Fibroblast of lung (primary cell): ENCODE measurements around the gene TBL1Y. TPM values are rescaled to one million over a fixed set of nuclear protein-coding genes. Genes with fewer than 3 reads are reported as not detected.

Source experiments
- DNase-seq, 2 donors: peaks; one replicate each; pipeline versions ENCODE4 v3.0.0 to v3.0.0-alpha.2; 2010; ENCODE audit warnings: low read depth in 2 of 2
- H2AFZ ChIP-seq: 2 replicates; pipeline ENCODE4 v1.5.1; 2012; ENCODE audit warnings: low read length, control low read depth, inconsistent platforms
- H3K27ac ChIP-seq: 2 replicates; pipeline ENCODE4 v1.5.1; 2011; ENCODE audit warnings: low read length, control low read depth; ENCODE audit not compliant: insufficient read depth
- H3K27me3 ChIP-seq: 2 replicates; pipeline ENCODE4 v1.5.1; 2011; ENCODE audit warnings: mild to moderate bottlenecking, low read length; ENCODE audit not compliant: control insufficient read depth, insufficient read depth
- H3K36me3 ChIP-seq: 2 replicates; pipeline ENCODE4 v1.5.1; 2011; ENCODE audit warnings: low read length; ENCODE audit not compliant: control insufficient read depth, insufficient read depth
- H3K4me1 ChIP-seq: 2 replicates; pipeline ENCODE4 v1.5.1; 2011; ENCODE audit warnings: low read length; ENCODE audit not compliant: control insufficient read depth, insufficient read depth; ENCODE audit errors: extremely low read depth
- H3K4me2 ChIP-seq: 2 replicates; pipeline ENCODE4 v1.5.1; 2011; ENCODE audit warnings: low read length, control low read depth; ENCODE audit not compliant: insufficient read depth; ENCODE audit errors: extremely low read depth
- H3K4me3 ChIP-seq, 4 experiments: fragments of 200-600 bp in 1 of 4; sonication (generic) in 1 of 4; replicated peaks in 1 of 4; 2 replicates each; pipeline ENCODE4 v1.5.1; 2011 to 2016; ENCODE audit warnings: low read length in 4 of 4, low read depth in 3 of 4, mild to moderate bottlenecking in 3 of 4, control low read depth in 2 of 4, inconsistent platforms in 1 of 4, mixed read lengths in 1 of 4; ENCODE audit not compliant: insufficient read depth in 1 of 4; ENCODE audit errors: control extremely low read depth in 1 of 4
- H3K79me2 ChIP-seq: 2 replicates; pipeline ENCODE4 v1.5.1; 2012; ENCODE audit warnings: mild to moderate bottlenecking, low read length, inconsistent platforms; ENCODE audit not compliant: control insufficient read depth, insufficient read depth
- H3K9ac ChIP-seq: 2 replicates; pipeline ENCODE4 v1.5.1; 2011; ENCODE audit warnings: mild to moderate bottlenecking, low read length, control low read depth; ENCODE audit not compliant: insufficient read depth
- H3K9me3 ChIP-seq: 2 replicates; pipeline ENCODE4 v1.5.1; 2012; ENCODE audit warnings: low read depth, low read length; ENCODE audit not compliant: control insufficient read depth, insufficient read depth
- H4K20me1 ChIP-seq: 2 replicates; pipeline ENCODE4 v1.5.1; 2011; ENCODE audit warnings: low read length; ENCODE audit not compliant: control insufficient read depth, insufficient read depth; ENCODE audit errors: extremely low read depth
- CTCF ChIP-seq, 2 donors: IDR thresholded peaks in 1 of 2; conservative IDR thresholded peaks in 1 of 2; 1 replicate in 1 of 2; 2 replicates in 1 of 2; pipeline ENCODE4 v1.5.1; 2011 to 2012; ENCODE audit warnings: low read length in 2 of 2, control low read depth in 1 of 2, inconsistent platforms in 1 of 2, low read depth in 1 of 2, mild to moderate bottlenecking in 1 of 2
- EZH2 ChIP-seq: IDR thresholded peaks from 2 replicates; pipeline ENCODE4 v1.5.1; 2012; ENCODE audit warnings: low read length, control low read depth, mild to moderate bottlenecking; ENCODE audit errors: missing control alignments
- polyA plus RNA-seq, 2 donors: library from polyadenylated mRNA; depleted of rRNA in 1 of 2; stranded (reverse) in 1 of 2; unstranded in 1 of 2; fragments of >200 nt; gene quantifications; 2 replicates each; pipeline ENCODE4 v1.2.1, GENCODE V29; 2011 to 2012; ENCODE audit warnings: missing spikeins in 1 of 2
- total RNA-seq: library from RNA; depleted of rRNA; stranded (reverse); fragments of >200 nt; gene quantifications from 2 replicates; pipeline ENCODE4 v1.2.1, GENCODE V29; 2014

Gene TBL1Y
- total and polyA plus RNA-seq, 2 donors (not counting 1 experiment from before 2014, with no cell fraction given): not detected

- Histone ChIP-seq H3K27me3 (no peaks in the 10 kb centered on the region), H3K79me2 (no peaks in the 10 kb centered on the region), H3K9me3 (no peaks in the 10 kb centered on the region), H3K4me3 (no peak overlapping the region), H3K27ac (no peak overlapping the region), H3K4me1 (no peaks in the 10 kb centered on the region), H2AFZ (no peak overlapping the region), H3K4me2 (no peak overlapping the region), H3K9ac (no peak overlapping the region), H3K36me3 (no peaks in the 10 kb centered on the region), H4K20me1 (no peaks in the 10 kb centered on the region)
- no peak for DNase-seq
- no peak for TF ChIP-seq CTCF (conservative IDR thresholded peaks at IDR 0.05 in 1 of 2, IDR thresholded peaks at IDR 0.05 in 1 of 2; ENCODE audit: low read depth in 1 of 2, low read length in 2 of 2)
- TF ChIP-seq EZH2: no peak
Measured at GRCh38 chrY:6967736-6968135, 57.2 kb downstream of the TBL1Y start.

- Histone ChIP-seq H4K20me1 (no peaks in the 10 kb centered on the region), H3K4me1 (no peaks in the 10 kb centered on the region), H3K79me2 (no peaks in the 10 kb centered on the region), H3K4me3 (no peak overlapping the region), H3K9ac (no peak overlapping the region), H3K36me3 (no peaks in the 10 kb centered on the region), H3K27me3 (no peaks in the 10 kb centered on the region), H3K4me2 (no peak overlapping the region), H3K27ac (no peak overlapping the region), H3K9me3 (no peaks in the 10 kb centered on the region), H2AFZ (no peak overlapping the region)
- no peak for TF ChIP-seq EZH2
- TF ChIP-seq CTCF (conservative IDR thresholded peaks at IDR 0.05 in 1 of 2, IDR thresholded peaks at IDR 0.05 in 1 of 2; ENCODE audit: low read depth in 1 of 2, low read length in 2 of 2): no peak
- DNase-seq: no peak
Measured at GRCh38 chrY:6968191-6968590, 57.7 kb downstream of the TBL1Y start.

- Histone ChIP-seq H3K9me3 (no peaks in the 10 kb centered on the region), H3K4me1 (no peaks in the 10 kb centered on the region)
- TF ChIP-seq CTCF (conservative IDR thresholded peaks at IDR 0.05 in 1 of 2, IDR thresholded peaks at IDR 0.05 in 1 of 2; ENCODE audit: low read depth in 1 of 2, low read length in 2 of 2): no peak
- no peak for TF ChIP-seq EZH2
Measured at GRCh38 chrY:6972271-6972887, 61.9 kb downstream of the TBL1Y start.

More at GRCh38 chrY:6972271-6972887, 61.9 kb downstream of the TBL1Y start:
- no peak overlapping the region for H3K27ac ChIP-seq
- no peak for DNase-seq
- H3K27me3 ChIP-seq: no peaks in the 10 kb centered on the region
- no peaks in the 10 kb centered on the region for H4K20me1 ChIP-seq
- no peaks in the 10 kb centered on the region for H3K36me3 ChIP-seq
- H3K4me2 ChIP-seq: no peak overlapping the region
- no peak overlapping the region for H3K9ac ChIP-seq
- no peak overlapping the region for H2AFZ ChIP-seq
- H3K79me2 ChIP-seq: no peaks in the 10 kb centered on the region
- no peak overlapping the region for H3K4me3 ChIP-seq
